Peyer's patch (tissue), 4 donors: ENCODE results near the gene EGLN2.

Experiments
- POLR2A ChIP-seq, 2 donors: fragments of 450-650 bp; IDR thresholded peaks; one replicate each; pipeline ENCODE4 v1.5.1; 2017; ENCODE audit warnings: antibody characterized with exemption in 2 of 2, mild to moderate bottlenecking in 2 of 2, moderate library complexity in 2 of 2
- TF ChIP-seq, protein P1 (sequence below), 6 experiments: fragments of 450-650 bp in 4 of 6; fragments of 200-600 bp in 2 of 6; sonication (generic) in 1 of 6; IDR thresholded peaks; one replicate each; pipeline ENCODE4 v1.5.1; 2017 to 2019; ENCODE audit warnings: antibody characterized with exemption in 6 of 6, mild to moderate bottlenecking in 3 of 6, moderate library complexity in 1 of 6

DNA sequence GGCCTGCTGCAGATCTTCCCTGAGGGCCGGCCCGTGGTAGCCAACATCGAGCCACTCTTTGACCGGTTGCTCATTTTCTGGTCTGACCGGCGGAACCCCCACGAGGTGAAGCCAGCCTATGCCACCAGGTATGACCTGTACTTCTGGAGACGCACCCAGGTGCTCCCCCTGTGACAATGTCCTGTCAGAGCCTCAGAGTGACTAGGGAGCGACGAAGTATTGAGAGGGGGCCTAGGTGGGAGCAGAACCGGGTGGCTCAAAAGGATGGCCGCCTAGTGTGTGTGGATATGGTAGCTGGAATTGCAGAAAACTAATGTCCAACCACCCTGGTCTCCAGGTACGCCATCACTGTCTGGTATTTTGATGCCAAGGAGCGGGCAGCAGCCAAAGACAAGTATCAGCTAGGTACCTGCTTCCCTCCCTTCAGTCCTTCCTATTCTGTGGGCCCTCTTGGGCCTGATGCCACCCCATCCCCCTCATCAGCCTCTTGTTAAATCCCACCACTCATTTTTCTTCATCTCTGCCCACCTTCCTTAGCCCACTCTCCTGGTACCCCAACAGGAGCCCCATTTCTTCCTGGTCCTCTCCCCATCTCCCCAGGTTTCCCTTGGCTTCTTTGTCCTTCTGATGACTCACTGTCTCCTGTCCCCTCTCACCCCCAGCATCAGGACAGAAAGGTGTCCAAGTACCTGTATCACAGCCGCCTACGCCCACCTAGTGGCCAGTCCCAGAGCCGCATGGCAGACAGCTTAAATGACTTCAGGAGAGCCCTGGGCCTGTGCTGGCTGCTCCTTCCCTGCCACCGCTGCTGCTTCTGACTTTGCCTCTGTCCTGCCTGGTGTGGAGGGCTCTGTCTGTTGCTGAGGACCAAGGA is 8.4 kb downstream of the EGLN2 start:
- TF ChIP-seq, protein P1, sequence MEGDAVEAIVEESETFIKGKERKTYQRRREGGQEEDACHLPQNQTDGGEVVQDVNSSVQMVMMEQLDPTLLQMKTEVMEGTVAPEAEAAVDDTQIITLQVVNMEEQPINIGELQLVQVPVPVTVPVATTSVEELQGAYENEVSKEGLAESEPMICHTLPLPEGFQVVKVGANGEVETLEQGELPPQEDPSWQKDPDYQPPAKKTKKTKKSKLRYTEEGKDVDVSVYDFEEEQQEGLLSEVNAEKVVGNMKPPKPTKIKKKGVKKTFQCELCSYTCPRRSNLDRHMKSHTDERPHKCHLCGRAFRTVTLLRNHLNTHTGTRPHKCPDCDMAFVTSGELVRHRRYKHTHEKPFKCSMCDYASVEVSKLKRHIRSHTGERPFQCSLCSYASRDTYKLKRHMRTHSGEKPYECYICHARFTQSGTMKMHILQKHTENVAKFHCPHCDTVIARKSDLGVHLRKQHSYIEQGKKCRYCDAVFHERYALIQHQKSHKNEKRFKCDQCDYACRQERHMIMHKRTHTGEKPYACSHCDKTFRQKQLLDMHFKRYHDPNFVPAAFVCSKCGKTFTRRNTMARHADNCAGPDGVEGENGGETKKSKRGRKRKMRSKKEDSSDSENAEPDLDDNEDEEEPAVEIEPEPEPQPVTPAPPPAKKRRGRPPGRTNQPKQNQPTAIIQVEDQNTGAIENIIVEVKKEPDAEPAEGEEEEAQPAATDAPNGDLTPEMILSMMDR (IDR thresholded peaks at IDR 0.05): peak in 3 of 6 experiments; percentile 33 to 41 (median 35)
- no peak for TF ChIP-seq POLR2A (IDR thresholded peaks at IDR 0.05)
